Measurements from ENCODE around the gene SLC15A3. TPM values are rescaled to one million over a fixed set of nuclear protein-coding genes. Genes with fewer than 3 reads are reported as not detected.

Gene SLC15A3
- total RNA-seq, 1 donor, result 13.0 TPM

DNA sequence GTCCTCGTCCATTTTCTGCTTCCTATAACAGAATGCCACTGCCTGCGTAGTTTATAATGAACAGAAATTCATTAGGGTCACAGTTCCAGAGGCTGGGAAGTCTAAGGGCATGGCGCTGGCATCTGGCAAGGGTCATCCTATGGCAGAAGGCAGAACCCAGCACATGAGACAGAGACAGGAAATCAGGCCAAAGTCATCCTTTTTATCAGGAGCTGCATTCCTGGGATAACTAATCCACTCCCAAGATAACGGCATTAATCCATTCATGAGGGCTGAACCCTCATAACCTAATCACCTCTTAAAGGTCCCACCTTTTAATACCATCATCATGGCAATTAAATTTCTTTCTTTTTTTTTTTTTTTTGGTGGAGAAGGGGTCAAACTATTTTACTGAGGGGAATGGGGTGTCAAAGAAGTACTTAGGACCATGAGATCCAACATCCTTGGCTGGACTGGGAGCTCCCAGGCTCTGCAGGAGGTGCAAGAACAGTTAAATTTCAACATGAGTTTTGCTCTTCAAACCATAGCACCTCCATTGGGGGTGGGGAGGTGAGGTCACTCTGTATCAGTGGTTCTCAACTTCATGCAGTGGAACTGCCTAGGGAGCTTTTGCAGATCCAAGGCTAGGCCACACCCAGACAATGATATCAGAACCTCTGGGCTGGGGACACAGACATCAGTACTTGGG is 33.6 kb downstream of the SLC15A3 start:
- no peak overlapping the region for H3K4me3 ChIP-seq (ENCODE audit: low read depth, low read length)
- TF ChIP-seq, protein P1, sequence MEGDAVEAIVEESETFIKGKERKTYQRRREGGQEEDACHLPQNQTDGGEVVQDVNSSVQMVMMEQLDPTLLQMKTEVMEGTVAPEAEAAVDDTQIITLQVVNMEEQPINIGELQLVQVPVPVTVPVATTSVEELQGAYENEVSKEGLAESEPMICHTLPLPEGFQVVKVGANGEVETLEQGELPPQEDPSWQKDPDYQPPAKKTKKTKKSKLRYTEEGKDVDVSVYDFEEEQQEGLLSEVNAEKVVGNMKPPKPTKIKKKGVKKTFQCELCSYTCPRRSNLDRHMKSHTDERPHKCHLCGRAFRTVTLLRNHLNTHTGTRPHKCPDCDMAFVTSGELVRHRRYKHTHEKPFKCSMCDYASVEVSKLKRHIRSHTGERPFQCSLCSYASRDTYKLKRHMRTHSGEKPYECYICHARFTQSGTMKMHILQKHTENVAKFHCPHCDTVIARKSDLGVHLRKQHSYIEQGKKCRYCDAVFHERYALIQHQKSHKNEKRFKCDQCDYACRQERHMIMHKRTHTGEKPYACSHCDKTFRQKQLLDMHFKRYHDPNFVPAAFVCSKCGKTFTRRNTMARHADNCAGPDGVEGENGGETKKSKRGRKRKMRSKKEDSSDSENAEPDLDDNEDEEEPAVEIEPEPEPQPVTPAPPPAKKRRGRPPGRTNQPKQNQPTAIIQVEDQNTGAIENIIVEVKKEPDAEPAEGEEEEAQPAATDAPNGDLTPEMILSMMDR (IDR thresholded peaks at IDR 0.05; ENCODE audit: insufficient read depth, low read depth, low read length), result no peak
- no peak for DNase-seq (ENCODE audit: low read depth)

DNA sequence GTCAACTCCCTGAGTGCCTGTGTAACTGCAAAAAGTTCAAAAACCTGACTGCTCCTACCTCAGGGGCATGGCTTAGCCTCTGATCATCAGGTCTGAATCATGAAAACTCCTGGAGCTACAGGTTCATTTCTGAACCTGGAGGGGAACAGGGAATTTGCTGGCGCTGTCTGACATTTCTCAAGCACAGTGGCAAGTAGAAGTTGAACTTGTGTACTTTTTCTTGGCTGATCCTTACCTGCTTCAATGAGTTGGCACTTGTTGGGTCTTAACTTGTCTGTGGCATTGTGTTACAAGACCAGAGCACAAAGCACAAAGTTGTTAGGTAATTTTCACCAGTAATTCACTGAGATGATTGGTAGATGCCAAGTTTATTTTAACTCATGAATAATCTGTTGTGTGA is 34.7 kb downstream of the SLC15A3 start:
- DNase-seq (ENCODE audit: low read depth), result no peak
- TF ChIP-seq, protein P1 (IDR thresholded peaks at IDR 0.05; ENCODE audit: insufficient read depth, low read depth, low read length), result no peak
- H3K4me3 ChIP-seq (ENCODE audit: low read depth, low read length), result no peak overlapping the region

DNA sequence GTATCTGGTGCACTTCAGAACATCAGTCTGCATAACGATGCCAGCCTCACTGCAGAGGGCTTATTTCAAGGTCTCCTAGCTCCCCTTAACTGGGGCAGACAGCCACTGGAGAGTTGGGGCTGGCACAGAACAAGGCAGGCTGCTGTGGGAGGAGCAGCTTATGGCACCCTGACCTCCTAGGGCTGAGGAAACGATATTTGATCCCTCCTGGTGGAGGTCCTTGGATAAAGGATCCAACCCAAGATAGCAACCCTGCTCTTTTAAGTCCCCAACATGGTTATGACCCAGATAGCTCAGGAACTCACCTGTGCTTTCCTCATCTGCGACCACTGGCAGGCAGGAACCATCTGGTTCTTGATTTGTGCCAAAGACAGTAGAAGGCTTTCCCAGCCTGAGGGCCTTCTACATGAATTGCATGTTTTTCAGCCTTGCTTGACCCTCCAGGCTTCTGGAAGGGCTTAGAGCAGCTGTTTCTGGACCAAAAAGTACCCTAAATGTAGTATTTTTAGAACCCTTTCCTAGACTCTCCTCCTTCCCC is 35.2 kb downstream of the SLC15A3 start:
- H3K4me3 ChIP-seq (ENCODE audit: low read depth, low read length), result no peak overlapping the region
- TF ChIP-seq, protein P1 (IDR thresholded peaks at IDR 0.05; ENCODE audit: insufficient read depth, low read depth, low read length), result no peak
- DNase-seq (ENCODE audit: low read depth), result no peak

DNA sequence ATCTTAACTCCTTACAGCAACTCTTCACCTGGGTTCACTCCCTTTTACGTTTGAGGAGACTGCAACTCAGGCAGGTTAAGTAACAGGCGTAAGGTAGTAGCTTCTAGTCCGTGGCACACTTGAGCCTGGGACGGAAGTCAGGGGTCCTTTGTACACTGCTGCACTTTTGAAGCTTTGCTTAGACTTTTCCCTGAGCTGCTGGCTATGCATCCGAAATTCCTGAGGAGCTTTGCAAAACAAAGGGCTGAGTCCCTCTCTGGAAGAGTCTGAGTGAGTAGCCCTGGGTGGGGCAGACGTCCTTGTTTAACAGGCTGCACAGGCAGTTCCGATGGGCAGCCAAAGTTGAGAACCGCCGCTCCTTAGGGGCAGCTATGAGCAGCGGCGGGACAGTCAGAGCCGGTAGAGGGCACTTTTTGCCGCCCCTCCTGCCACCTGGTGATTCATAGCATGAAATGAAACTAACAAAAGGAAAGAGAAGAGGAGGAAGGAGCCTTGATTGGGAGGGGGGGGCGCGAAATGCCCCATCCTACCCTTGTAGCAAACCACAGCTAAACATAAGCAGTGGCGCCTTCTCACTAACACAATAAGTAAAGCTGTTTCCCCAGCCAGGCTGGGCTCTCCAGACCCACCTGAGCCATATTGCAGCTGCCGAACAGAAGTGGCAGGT is 36.6 kb downstream of the SLC15A3 start:
- H3K4me3 ChIP-seq (ENCODE audit: low read depth, low read length), result peak overlapping the region; percentile 68
- peak; percentile 48 for DNase-seq (ENCODE audit: low read depth)
- TF ChIP-seq, protein P1 (IDR thresholded peaks at IDR 0.05; ENCODE audit: insufficient read depth, low read depth, low read length), result peak; percentile 29

DNA sequence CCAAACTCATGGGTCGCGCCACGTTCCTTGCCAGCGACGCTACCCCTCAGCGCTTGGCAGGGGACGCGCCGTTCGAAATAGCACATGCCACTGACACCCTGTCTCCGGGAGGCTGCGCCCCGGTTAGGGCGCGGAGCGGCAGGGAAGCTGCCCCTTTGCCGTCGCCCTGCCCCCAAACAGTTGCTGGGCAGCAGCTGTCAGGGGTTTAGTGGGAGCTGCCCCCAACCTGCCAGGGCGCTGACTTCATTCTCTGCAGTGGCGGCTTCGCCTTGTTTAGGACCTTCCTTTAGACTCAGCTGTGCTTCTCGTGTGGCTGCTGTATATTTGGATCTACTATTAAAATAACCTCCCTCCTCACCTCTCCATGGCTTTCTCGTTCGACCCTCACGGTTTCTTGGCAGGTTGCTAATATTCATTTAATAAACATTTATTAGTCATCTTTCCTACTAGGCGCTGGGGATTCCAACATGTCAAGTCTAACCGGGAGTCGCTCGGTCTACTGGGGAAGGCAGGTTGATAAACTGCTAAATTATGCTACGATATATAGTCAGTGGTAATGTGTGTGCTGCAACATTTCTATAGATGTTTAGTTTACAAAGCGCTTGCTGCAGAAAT is 37.2 kb downstream of the SLC15A3 start:
- DNase-seq (ENCODE audit: low read depth), result peak; percentile 20
- H3K4me3 ChIP-seq (ENCODE audit: low read depth, low read length), result peak overlapping the region; percentile 68
- TF ChIP-seq, protein P1 (IDR thresholded peaks at IDR 0.05; ENCODE audit: insufficient read depth, low read depth, low read length), result no peak

DNA sequence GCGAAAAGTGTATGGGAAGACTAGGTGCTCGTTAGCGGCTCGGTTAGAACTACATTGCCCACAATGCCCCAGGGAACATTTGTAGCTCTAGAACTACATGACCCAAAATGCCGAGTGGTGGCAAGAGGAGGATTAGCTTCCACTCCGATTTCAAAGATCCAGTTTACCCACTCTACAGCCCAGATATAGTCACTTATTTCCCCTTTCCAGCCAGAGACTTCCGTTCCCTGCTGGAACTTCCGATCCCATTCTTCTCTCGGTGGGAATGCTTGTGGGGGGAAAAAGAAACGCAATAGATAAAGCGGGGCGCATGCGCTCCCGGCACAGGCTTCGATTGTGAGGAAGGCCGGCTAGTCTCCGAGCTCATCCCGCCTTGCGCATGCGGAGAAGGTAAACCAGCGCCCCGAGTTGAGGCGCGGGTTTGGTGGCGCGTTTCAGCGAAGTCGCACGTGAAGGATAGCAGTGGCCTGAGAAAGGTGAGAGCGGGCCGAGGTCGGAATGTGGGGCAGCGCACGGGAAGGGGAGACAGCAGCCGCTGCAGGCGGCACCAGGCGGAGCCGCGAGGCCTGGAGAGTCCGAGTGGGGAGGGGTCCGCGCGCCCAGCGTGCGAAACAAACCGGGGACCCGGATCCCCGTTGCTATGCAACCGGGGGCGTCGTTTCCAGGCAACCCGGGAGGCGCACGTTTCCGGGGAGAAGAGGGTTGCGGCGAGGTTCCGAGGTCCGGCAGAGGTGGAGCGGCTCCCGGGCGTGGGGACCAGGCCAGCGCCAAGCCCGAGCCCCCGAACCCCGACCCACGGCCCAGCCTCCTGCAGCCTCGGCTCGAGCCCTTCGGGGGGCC is 38.0 kb downstream of the SLC15A3 start, which contains the start of gene TMEM109:
TSS of gene TMEM109 (plus strand) at position 366 of the 840 bp plus-strand sequence. CDS start 5,536 bp downstream, outside the sequence.
- H3K4me3 ChIP-seq (ENCODE audit: low read depth, low read length), result peak within 1 kb of the TSS; percentile 68
- peak; percentile 87 for DNase-seq (ENCODE audit: low read depth)
- TF ChIP-seq, protein P1 (IDR thresholded peaks at IDR 0.05; ENCODE audit: insufficient read depth, low read depth, low read length), result no peak

Data from fibroblast of villous mesenchyme (primary cell).